Stimulated activated CD4-positive, alpha-beta T cell treated with anti-CD3 and anti-CD28 coated beads, TNF-alpha, amount 100 ng/mL, for 1 hour (primary cell): ENCODE data around the gene ZNF516.

Source experiments
- DNase-seq, 3 donors: peaks; one replicate each; pipeline ENCODE4 v3.0.0-alpha.2; 2020; ENCODE audit warnings: low read depth in 3 of 3, low spot score in 1 of 3

The ZNF516 gene

DNA sequence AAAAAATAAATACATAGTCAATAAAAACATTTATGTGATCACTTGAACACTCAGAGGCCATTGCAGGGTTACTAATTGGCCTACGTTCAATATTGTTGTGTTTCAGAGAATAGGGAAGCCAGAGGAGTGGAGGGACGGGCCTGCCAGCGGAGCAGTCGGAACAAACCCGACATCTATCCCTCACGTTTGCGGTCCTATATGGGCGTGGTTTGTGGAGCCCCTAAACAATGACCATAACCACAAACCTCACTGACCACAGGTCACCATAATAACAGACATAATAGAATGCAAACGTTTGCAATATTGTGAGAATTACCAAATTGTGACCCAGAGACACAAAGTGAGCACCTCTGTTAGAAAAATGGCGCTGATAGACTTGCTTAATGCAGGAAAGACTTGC is 19.5 kb upstream of the ZNF516 start:
- DNase-seq = no peak

DNA sequence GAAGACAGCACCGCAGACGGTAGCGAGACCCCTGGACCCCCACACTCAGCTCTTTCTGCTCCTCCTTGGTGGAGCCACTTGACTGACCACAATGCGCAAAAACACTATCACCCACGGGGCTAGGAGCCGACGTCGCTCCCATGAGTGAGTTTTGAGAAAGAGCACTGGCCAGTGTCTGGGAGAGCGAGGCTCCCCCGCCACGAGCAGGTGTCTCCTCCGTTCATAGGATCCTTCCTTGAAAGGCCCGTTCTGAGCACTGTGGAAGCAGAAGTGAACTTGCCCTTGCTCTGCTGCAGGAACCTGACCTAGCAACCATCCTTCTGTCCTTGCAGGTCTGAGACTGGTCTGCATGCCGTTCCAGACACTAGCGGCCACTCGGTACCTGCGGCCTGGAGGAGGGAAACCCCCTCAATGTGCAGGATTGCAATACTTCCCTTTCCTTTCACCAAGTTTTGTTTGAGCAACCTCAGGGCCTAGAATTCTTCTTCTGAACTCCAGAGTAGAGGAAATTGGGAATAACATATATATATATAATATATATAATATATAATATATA is 12.9 kb upstream of the ZNF516 start:
- no peak for DNase-seq

DNA sequence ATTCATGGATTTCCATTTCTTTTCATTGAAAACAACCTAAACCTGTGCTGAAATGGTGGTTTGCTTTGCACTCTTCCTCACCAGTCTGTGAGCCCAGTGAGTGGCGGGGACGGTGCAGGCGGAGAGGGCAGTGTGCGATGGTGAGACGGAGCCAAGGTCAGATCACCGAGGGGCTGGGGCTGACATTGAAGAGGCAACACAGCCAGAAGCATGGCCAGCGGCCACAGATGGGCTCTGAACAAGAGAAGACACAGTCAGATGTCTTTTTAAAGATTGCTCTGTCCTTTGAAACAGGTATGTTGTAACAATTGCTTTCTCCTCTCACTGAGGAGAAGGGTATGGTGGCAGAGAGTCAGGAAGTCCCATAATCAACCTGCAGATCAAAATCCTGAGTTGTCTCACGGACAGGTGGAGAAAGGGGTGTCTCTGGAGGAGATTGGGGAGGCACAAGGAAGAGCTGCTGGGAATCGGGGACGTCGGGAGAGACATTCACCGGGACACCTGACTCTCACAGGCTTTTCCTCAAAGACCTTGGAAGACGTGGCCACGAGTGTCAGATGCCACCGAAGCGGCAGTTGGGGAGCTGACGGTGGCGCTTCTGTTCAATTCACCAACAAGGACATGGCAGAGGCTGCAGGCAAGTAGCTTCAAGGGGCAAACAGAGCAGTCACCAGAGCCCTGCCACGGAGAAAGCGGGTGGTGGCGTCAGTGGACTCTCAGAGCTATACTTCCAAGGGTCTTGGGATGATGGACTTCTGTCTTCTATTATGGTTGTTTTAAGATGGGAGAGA is 12.1 kb upstream of the ZNF516 start:
- no peak for DNase-seq

DNA sequence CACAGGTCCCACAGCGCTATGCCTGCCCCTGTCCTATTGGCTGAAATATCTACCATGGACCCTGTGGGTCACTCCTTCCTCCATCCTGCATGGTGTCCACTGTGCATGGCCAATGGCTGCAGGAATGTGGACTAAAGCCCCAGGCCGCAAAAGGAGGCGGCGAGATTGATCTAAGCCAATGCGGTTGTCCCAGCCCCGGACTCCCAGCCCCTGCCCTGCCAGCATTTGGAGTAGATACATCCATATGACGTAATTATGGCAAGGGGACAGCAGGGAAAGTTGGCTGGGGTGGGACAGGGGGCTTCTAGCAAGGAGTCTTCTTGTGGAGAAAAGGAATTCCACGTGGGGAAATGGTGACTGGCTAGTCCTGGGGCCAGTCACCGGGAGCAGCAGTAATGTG is 11.4 kb upstream of the ZNF516 start:
- no peak for DNase-seq

DNA sequence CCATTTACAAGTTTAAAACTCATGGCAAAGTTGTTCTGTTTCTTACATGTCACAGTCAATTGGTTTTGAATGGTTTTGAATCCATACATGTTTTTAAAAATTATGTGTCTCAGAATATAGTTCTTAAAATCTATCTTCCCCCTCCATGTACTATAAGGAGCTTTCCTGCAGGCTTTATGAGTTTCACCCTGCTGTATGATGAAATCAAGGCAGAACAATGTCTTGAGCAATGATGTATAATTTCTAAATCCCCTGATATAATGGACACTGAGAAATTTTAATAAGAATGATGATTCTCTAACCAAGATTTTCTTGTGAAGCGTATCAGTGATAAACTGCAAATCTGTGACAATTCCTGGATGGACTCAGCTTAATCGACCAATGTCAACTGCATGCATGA is 10.6 kb upstream of the ZNF516 start:
- DNase-seq = no peak

DNA sequence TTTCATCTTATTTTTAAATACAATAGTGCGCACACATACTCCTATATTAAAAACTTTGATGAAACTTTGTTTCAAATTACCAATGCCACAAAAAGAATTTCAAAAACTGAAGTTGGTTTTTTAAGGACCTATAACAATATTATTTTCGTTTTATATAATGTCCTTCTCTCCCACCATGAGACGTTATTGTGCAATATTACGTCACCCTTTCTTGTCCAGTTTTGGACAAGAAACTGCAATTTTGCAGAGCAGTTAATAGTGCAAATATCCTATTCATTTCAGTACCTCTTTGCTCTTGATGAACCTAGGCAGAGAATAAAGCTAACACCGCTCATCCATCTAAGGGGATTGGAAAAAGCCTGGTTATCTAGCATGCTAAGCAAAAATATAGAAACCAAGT is 9.7 kb upstream of the ZNF516 start:
- DNase-seq = no peak

DNA sequence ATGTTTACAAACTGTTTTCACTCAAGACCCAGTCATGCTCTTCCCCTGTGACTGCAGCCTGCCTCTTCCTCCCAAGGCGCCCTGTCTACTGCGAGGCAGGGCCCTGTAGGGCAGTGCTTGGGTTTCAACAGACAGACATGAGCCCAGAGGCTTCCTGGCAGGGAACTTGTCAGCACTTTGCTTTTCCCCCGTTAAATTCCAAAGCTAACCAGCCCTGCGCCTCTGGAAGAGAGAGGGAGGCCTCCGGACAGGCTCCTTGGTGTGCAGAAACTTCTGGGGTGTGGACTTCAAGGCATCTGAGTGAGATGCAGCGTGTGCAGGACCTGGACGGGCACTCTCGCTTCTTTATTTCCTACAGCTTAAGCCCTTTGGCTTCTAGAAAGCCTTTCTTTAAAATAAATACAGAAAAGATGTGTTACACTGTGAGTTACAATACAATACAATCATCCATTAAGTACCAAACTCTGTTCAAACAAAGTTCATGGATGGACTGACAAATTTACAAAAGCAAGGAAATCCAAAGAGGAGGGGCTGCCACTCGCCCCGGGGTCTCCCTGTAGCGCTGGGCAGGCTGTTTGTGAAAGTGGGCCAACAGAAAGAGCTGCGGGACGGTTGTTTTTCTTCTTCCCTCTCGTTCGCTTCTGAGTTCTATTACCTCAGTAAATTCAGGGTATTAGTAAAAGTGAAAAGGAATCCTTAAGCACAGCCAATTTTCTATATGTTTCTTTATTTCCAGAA is 8.8 kb upstream of the ZNF516 start:
- DNase-seq = no peak

DNA sequence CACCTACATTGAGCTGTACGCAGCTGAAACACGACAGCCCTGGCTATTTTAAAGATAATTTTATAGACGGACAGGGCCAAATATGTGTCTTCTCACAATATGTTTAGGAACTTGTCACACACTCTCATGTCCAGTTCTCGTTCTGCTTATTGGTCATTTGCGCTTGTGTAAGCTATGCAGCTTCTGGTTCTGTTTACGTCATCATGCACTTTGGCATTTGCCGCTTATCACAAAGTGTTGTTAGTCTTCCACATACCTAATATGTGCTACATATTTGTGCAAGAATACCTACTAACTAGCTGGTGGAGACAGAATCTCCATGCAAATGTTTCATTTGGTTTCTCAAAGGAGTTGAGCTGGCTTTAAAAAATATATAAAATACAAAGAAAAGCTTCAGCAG is 7.5 kb upstream of the ZNF516 start:
- DNase-seq = no peak

DNA sequence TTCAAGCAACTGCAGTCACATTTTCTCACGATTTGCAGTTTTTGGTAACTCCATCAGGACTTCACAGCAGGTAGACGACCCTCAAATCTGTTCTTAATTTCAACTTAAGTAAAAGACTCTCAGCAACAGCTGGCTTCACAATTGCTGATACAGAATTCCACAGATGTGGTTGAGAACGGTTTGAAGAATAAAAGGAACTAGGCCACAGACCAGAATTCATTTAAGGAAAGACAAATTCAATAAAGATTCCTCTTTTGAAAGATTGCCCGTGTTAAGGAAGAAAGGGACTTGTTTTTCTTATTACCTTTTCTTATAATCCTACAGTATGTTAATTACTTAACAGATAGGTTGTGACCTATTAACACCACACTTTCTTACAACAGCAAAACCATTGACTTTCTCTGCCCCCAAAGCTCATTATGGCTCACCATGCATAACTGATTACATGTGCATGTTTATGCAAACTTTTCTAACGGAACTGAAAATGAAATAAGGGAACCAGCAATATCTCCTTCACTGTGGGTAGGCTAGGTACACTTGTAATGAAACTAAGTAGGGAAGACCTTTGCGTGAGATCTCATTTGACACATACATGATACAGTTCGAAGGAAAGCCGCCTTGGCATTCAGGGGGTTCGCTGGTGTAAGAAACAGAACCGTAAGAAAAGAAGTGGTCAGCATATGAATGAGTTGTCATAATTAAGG is 4.7 kb upstream of the ZNF516 start:
- no peak for DNase-seq

DNA sequence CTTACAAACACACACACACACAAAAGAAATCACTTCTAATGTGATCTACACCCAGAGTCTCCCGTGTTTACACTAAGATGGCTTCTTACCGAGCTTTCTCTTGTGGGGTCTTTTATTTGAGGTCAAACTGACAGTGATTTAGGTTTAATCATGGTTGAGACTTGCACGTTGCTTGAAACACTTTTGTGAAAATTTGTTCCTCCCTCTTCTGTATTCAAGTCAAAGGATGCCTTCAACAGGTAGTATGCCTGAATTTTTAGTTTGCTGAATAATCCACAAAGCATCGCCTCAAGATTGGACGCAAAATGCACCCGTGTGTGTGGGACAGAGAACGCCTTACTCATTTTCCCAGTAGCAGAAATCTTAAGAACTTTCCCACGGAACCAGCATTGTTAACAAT is 4.0 kb upstream of the ZNF516 start:
- no peak for DNase-seq

DNA sequence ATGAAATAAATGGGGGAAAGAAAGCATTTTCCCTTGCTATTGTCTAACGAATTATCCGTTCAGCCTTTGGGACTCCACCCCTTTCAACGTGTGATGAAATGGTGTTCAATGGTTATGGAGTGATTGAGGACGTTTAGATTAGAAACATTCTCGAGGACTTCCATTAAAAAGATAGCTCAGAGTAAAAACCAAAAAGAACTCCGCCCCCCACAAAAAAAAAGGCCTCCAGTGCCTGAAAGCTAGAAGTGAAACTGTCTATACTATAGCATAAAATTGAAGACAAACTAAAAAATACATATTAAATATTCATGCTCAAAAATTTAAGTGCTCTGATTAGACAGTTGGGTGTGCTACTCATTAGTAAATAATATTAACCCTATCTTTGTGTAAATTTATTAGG is 3.0 kb upstream of the ZNF516 start:
- DNase-seq = no peak

DNA sequence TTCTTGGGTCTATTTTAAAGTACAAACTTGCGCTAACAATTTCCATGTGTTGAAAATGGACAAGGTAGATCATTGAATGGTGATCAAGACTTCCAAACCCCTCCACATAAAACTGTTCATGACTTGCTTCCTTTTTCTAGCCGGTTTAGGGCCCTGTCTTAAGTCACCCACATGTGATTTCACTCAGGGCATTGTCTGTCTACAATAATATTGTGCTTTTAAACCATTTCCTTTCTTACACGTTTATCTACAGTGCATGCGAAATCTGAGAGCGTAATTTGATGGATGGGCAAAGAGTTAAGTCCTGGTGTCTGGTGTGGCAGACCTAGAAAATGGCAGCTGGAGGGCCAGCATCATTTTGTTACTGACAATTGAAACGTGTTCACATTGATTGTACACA is 2.0 kb upstream of the ZNF516 start:
- DNase-seq = no peak

DNA sequence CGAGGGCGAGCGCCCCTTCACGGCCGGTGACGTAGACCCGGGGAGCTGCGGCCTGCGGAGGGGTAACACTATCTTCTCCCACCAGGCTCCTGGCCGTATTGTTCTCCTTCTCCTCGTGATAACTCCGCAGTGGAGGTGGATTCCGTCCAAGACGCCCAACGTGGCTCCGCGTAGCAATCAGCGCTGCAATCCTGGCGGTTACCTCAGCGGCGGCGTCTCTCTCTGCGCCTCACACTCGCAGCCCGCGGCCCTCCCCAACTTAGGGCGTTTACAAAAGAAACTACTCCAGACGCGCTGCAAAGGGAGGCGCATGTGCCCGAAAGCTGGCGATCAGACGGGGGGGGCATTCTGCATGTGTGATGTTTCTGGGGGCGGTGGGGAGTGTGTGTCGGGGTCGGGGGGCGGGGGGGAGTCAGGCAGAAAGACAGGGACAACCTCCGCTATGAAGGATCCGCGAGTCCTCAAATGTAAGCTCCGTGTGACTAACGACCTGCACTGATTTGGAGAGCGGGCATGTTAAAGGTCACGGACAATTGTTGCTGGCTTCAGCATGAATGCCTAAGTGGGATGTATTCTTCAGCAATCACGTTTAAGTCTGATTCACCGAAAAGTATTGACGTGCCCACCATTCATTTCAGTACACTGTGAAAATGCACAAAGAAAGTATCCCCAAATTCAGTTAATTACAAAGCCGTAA is 1.3 kb upstream of the ZNF516 start:
- no peak for DNase-seq

DNA sequence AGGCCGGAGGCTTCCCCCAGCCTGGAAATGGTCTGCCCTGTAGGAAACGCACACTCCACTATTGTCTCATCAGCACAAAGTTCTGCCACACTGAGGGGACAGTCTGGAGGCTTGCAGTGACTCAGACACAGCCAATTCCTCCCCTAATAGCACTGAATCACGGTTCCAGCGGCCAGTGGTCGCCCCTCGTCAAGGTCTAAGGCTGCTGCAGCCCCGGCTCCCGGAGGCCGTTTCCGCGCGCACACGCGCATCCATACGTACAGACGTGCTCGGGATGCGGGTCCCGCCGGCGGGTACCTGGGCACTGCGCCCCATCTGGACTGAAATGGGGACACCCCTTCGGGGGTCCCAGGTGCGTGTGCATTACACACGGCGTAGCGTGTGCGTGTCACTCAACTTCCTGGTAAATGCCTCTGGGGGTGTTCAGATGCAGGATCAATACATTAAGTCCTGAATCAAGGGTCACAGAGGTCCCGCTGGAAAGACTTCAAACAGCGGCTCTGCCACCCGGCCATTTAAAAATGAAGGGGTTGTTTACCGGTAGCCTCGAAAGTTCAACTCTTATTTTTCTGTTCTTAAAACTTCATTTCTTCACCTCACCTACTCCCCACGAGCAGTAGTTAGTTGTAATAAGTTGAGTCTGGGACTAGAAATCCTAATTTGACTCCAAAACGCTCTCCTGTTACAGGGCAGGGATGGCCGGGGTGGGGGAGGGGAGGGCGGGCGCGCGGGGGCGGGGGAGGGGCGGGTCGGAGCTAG is 572 bp upstream of the ZNF516 start:
- no peak for DNase-seq

DNA sequence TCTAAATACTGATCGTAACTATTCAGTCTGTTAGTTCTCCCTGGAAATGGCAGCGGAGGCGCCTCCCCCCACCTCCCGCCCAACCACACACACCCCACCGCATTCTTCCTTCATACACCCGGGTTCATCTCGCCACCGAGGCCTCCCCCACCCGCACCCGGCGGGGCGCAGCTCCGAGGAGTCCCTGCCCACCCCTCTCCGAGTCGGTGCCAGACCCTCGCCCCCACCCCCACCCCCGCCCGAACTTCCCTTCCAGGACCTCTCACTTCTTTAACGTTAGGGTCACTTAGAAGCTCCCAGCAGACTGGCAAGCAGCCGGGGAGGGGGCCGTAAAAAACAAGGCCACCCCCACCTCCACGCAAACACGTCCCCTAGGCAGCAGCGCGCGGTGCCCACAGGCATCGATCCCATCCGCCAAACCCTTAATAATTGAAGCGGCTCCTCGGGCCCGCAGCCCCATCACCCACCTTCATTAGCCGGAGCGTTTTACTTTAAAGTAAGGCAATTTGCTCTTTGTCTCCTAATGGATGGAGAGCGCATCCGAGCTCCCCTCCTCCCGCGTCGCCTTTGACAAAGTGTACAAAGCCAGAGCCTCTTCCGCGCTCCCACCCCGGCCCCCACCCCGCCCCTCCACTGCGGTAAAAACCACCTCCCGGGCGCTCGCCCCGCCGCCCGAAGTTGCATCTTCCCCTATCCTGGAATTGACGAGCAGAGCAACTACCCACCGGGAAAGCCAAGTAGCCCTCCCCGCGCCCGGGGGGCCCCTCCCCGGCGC is 624 bp downstream of the ZNF516 start:
- no peak for DNase-seq

DNA sequence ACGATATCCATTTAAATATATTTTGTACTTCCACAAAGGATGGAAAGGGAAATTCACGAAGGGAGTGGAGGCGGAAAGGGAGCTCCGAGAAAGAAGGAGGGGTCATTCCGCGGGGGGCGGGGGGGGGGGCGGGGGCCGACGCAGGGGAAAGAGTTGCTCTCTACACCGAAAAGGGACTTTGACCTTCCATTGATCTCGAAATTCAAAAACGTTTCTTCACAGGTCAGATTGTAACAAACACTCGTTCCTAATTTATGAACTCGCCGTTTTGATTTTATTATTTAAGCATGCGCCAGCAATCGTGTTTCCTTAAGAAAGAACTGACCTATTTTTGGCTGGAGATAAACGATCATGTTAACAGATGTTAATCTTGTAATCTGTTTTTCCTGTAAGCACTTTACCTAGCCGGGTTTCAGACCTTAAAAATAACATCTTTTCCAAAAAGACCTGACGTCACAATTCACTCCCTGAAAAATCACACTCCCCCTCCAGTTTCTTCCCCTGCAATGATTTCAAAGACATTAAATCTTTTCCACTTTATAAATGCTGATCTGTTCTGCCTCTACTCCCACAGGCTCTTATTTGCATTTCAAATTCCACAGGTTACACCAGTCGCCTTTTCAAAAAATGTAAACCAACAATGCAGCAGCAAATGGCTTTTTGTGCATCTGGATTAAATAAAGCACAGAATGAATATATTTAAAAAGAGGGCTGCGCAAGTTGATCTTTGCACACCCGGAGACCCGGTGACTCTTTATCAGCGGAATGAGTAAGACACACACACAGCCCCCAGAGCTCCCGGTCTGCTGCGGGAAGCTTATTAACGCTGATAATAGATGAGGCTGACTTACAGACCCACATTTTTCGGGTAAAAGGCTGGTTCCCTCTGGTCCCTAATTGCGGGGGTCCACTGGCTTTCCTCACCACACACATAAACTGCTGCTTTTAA is 1.6 kb downstream of the ZNF516 start:
- no peak for DNase-seq

DNA sequence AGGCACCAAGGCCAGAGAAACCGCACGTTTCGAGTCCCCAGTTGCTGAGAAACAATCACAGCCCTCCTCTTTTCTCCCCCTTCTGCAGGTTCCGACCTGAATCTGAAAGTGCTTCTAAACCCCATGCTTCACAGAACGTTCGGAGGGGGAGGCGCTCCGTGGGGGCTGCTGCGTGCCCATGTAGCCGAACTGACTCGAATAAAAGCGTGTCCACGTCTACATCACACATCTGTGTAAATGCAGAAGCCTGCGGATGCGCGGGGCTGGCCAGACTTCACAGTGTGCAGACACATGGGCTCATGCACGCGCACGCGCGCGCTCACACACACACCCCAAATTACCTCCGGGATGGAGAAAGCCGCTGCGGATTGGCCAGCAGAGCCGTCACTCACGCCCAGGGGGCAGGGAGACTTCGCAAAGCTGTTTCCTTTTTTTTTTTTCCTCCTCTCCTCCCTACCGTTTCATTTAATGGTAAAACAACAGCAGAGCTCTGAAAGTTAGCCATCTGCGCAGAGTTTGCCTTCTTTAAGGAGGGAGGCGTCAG is 2.3 kb downstream of the ZNF516 start:
- peak; percentile 92 to 99 (median 96) for DNase-seq
